Mesenteric fat pad (tissue), 1 donor: ENCODE measurements around the gene ATP5ME. TPM values are rescaled to one million over a fixed set of nuclear protein-coding genes. Genes with fewer than 3 reads are reported as not detected.
"Not testable (repeated sequence)": the region's sequence is repeated elsewhere in the genome, so short reads cannot be mapped to it uniquely, and the experiment has no call there.

Source experiments
- DNase-seq: peaks from one replicate; pipeline ENCODE4 v3.0.0-alpha.2; 2020; ENCODE audit warnings: low spot score
- total RNA-seq: library from RNA; stranded (reverse); fragmentation: NEBNext Ultra II Directional; extraction: Animal tissue kit (Norgen Biotek cat#: 25700); gene quantifications from one replicate; pipeline ENCODE4 v1.2.1, GENCODE V29; 2021
- donor health status: DM: yes; HTN: yes; CAD: no.

The ATP5ME gene
- total RNA-seq, 1 donor from 2014 or later = 210 TPM

- no peak for DNase-seq
Observed at GRCh38 chr4:635851-636627, 38.0 kb downstream of the ATP5ME start.

DNA sequence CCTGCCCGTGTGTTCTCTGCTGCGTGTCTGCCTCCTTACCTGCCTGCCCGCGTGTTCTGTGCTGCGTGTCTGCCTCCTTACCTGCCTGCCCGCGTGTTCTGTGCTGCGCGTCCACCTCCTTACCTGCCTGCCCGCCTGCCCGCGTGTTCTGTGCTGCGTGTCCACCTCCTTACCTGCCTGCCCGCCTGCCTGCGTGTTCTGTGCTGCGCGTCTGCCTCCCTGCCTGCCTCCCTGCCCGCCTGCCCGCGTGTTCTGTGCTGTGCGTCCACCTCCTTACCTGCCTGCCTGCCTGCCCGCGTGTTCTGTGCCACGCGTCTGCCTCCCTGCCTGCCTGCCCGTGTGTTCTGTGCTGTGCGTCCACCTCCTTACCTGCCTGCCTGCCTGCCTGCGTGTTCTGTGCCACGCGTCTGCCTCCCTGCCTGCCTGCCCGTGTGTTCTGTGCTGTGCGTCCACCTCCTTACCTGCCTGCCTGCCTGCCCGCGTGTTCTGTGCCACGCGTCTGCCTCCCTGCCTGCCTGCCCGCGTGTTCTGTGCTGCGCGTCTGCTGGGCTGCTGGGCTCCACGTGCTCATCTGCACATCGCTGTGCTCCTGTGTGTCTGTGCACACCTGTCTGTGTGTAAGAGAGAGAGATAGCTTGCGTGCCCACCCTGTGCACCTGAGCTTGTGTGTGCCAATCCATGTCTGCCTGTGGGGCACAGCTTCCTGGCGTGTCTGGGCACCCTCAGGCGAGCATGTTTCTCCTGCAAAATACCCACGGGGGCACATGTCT, 38.8 kb downstream of the ATP5ME start:
- not testable (repeated sequence) for DNase-seq

- no peak for DNase-seq
Observed at GRCh38 chr4:634599-634985, 39.5 kb downstream of the ATP5ME start.

DNA sequence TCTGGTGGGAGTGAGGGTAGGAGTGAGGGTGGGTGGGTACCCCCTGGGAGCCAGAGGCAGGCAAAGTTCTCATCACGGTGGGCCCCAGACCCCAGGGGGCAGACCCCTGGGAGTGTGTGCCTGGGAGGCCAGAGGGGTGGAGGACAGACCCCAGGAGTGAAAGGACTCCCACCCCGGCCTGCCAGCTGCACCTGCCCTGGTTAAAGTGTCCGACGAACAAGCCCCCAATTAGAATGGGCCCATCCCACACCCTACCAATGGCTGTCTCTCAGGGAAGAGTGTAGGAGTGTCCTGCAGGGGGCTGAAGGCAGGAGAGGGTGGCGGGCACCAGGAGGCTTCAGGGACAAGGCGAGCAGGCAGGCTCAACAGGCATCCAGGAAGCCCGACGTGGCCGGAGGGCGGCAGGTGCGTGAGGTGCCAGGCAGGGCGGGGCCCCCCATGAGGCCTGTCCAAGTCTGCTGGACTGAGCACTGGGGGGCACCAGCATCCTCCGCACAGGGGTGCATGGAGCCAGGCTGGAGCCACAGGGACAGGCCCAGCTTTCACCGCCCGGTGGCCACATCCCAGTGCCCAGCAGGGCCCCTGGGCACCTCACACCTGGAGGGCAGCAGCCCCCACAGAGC, 40.0 kb downstream of the ATP5ME start:
- DNase-seq = no peak

- no peak for DNase-seq
Observed at GRCh38 chr4:633406-633805, 40.7 kb downstream of the ATP5ME start.

GRCh38 chr4:632926-633325, 41.1 kb downstream of the ATP5ME start:
- no peak for DNase-seq

DNA sequence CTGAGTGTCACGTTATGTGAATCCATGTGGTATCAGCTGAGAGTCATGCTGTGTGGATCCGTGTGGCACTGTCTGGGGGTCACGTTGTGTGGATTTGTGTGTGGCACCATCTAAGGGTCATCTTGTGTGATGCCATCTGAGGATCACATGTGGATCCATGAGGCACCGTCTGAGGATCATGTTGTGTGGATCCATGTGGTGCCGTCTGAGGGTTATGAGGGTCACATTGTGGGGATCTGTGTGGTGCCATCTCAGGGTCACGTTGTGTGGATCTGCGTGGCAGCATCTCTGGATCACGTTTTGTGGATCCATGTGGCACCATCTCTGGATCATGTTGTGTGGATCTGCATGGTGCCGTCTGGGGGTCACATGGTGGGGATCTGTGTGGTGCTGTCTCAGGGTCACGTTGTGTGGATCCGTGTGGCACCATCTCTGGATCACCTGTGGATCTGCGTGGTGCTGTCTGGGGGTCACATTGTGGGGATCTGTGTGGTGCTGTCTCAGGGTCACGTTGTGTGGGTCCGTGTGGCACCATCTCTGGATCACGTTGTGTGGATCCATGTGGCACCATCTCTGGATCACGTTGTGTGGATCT, 41.8 kb downstream of the ATP5ME start:
- no peak for DNase-seq

DNA sequence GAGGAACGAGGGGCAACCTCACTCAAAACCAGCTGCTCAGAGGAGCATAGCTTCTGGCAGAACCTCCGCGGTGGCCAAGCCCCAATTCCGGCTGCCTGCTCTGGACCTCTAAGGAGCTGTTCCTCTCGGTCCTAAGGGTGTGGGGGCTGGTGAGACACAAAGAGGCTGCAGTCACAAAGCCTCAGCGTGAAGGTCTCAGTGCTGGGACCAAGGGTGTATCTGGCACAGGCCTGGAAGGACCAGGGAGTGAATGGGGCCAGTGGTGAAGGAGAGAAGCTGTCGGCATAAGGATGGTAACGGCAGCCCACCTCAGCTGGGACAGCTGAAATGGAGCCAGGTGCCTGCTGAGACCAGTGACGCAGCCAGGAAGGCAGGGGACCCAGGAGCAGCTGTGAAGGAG, 43.4 kb downstream of the ATP5ME start:
- DNase-seq = no peak

- no peak for DNase-seq
Observed at GRCh38 chr4:629915-630641, 44.0 kb downstream of the ATP5ME start.

GRCh38 chr4:629636-629914, 44.5 kb downstream of the ATP5ME start:
- no peak for DNase-seq

DNA sequence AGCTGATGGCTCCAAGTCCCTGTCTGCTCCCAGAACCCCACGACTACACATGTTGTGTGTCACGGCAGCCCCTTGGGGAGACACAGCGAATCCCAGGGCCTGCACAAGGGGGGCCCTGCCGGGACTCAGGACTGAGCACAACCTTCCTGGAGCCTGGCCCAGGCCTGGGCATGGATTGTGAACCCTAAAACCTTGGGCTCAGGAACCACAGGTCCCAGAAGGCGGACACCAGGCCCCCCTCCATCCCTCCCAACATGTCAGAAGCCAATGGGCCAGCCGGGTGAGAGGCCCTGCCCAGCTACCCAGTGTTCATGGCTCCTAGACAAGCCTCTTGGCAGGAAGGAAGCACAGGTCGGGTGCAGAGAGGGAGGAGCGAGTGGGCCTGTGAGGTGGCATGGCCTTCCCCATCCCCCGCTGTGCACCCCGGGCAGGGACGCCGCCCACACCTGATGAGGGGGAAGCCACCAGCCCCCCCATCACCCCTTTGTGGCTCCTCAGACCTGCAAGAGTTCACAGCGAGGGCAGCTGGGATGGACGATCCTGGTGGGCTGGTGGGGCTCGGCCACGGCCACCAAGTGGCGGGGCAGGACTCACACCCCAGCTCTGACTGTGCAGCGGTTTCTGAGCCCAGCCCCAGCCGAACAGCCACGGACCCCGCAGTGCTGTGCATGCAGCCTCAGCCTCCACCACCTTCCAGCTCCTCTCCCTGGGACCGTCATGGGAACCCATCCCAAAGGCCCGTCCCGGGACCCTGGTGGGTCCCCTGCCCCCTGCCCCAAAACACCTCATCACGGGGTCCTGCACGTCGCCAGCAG, 45.0 kb downstream of the ATP5ME start:
- DNase-seq = peak; percentile 53

- peak; percentile 72 for DNase-seq
Observed at GRCh38 chr4:628311-628741, 45.8 kb downstream of the ATP5ME start.

DNA sequence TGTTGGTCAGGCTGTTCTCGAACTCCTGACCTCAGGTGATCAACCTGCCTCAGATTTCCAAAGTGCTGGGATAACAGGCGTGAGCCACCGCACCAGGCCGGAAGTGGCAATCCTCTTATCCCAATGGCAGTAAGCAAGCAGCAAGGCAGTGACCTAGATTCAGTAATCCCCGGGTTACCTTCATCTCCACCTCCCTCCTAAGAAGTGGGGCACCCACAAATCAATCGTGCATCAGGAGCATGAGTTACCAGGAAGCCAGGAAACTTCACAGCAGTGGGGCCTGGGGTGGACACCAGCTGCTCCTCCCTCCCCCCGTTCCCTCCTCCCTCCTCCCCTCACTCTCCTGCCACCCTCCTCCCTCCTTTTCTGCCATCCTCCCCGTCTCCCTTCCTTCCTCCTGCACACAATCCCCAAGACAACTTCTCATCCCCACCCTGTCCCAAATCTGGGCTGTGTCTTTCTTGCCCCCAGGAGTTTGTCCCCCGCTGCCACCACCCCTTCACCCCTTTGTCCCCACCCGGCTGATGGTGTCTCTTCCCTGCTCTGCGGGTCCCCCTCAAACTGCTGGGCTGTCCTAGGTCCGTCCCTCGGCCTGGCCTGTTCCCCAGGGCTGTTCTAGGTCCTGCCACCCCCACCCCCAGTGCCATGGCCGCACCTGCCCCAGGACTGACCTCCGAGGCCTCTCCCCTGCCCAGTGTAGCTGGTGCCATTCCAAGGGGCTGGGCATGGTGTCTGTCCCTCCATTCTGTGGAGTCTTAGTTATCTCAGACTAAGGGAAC, 46.5 kb downstream of the ATP5ME start:
- DNase-seq = peak; percentile 74

- no peak for DNase-seq
Observed at GRCh38 chr4:626201-627091, 47.6 kb downstream of the ATP5ME start.

GRCh38 chr4:625631-626161, 48.4 kb downstream of the ATP5ME start:
- peak; percentile 84 for DNase-seq

DNA sequence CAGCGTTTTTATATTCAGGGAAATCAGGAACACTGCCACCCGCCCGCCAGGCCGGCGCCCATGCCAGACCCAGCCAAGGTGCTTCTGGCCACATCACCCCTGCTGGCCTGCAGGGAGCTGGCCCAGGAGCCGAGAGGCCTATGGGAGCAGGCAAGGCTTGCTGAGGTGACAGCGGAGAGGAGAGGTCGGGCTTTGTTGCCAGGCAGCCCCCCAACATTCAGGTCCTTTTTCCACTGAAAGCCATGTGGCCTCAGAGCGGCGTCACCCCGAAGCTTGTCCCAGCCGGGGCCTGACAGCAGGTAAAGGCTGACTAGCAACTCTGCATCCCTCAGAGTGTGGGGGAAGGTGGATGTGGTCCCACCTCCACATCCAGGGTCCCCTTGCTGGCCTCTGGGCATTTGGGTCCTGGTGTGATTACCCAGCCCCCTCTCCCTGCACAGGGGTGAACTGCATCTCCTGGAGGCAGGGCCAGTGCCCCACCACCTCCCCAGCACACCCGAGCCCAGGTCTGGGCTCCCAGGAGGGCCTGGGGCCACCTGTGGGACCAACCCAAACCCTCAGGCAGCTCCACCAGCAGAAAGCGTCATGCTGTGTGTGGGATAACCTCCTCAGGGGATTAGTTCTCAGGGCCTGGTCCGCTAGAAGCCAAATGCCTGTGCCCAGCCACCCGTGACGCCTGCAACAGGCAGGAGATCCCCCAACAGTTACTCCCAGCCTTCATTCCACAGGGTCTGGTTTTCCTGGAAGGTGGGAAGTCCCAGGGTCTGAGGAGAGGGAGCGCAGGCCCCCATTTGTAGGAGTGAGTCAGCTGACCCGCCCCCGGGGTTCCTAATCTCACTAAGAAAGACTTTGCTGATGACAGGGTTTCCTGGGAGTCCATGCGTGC, 49.1 kb downstream of the ATP5ME start, which contains the start of gene PDE6B:
Gene PDE6B (plus strand): TSS at position 869 of the 886 bp plus-strand sequence. CDS start 54 bp downstream, outside the sequence.
- peak; percentile 73 for DNase-seq

DNA sequence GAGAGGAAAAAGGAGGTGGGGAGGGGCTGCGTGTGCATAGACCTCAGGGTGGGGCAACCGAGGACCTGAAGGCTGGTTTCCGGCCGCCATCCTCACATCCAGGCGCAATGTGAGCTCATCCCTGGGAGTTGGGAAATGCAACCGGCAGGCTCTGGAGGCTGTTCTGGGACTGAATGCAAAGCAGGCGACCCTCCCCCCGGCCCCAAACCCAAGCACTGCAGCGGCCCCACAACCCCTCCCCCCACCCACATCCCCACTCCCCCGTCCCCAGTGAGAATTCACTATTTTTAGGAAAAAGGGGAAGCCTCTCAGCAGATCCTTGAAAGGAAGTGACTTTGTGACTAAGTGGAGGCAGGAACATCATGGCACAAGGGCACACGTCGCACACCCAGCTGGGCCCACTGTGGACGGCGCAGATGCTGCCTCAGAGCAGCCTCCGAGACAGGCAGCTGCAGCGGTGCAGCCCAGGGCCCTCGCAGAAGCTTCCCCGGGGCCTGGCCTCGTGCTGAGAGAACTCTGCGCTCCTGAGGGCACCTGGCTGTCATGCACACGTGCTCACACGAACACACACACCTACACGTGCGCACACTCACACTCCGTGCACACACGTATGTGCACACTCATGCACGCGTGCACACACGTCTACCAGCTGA, 50.0 kb downstream of the ATP5ME start:
- DNase-seq = peak; percentile 67
